ENCODE measurements around the gene DIS3L2.

DIS3L2 gene

GRCh38 chr2:232250246-232251175 lies 289.0 kb downstream of the DIS3L2 start:
- DNase-seq = no peak
- in situ Hi-C loops (cut with HindIII; ENCODE audit: low pct_ligation_motif_present, low pct_unique_long_range_greater_than_20kb, low sequenced_read_pairs) = no loop called here

- no peak for DNase-seq
- in situ Hi-C loops (cut with HindIII; ENCODE audit: low pct_ligation_motif_present, low pct_unique_long_range_greater_than_20kb, low sequenced_read_pairs) = no loop called here
Measured at GRCh38 chr2:232255033-232255432, 293.5 kb downstream of the DIS3L2 start.

- peak; percentile 98 for DNase-seq
- in situ Hi-C loops (cut with HindIII; ENCODE audit: low pct_ligation_motif_present, low pct_unique_long_range_greater_than_20kb, low sequenced_read_pairs) = no loop called here
Measured at GRCh38 chr2:232260075-232260474, 298.6 kb downstream of the DIS3L2 start.

GRCh38 chr2:232261776-232262175 lies 300.3 kb downstream of the DIS3L2 start:
- no peak for DNase-seq
- in situ Hi-C loops (cut with HindIII; ENCODE audit: low pct_ligation_motif_present, low pct_unique_long_range_greater_than_20kb, low sequenced_read_pairs) = no loop called here

GRCh38 chr2:232263295-232263694 lies 301.8 kb downstream of the DIS3L2 start:
- no peak for DNase-seq
- in situ Hi-C loops (cut with HindIII; ENCODE audit: low pct_ligation_motif_present, low pct_unique_long_range_greater_than_20kb, low sequenced_read_pairs) = no loop called here

- DNase-seq = no peak
- in situ Hi-C loops (cut with HindIII; ENCODE audit: low pct_ligation_motif_present, low pct_unique_long_range_greater_than_20kb, low sequenced_read_pairs) = no loop called here
Measured at GRCh38 chr2:232264081-232264480, 302.6 kb downstream of the DIS3L2 start.

- no peak for DNase-seq
- in situ Hi-C loops (cut with HindIII; ENCODE audit: low pct_ligation_motif_present, low pct_unique_long_range_greater_than_20kb, low sequenced_read_pairs) = no loop called here
Measured at GRCh38 chr2:232265329-232265728, 303.8 kb downstream of the DIS3L2 start.

GRCh38 chr2:232268636-232269165 lies 307.2 kb downstream of the DIS3L2 start:
- in situ Hi-C loops (cut with HindIII; ENCODE audit: low pct_ligation_motif_present, low pct_unique_long_range_greater_than_20kb, low sequenced_read_pairs) = no loop called here
- DNase-seq = no peak

- no peak for DNase-seq
- in situ Hi-C loops (cut with HindIII; ENCODE audit: low pct_ligation_motif_present, low pct_unique_long_range_greater_than_20kb, low sequenced_read_pairs) = no loop called here
Measured at GRCh38 chr2:232269867-232270266, 308.4 kb downstream of the DIS3L2 start.

- DNase-seq = no peak
- in situ Hi-C loops (cut with HindIII; ENCODE audit: low pct_ligation_motif_present, low pct_unique_long_range_greater_than_20kb, low sequenced_read_pairs) = no loop called here
Measured at GRCh38 chr2:232273903-232274643, 312.6 kb downstream of the DIS3L2 start.

- in situ Hi-C loops (cut with HindIII; ENCODE audit: low pct_ligation_motif_present, low pct_unique_long_range_greater_than_20kb, low sequenced_read_pairs) = no loop called here
- no peak for DNase-seq
Measured at GRCh38 chr2:232275670-232276069, 314.2 kb downstream of the DIS3L2 start.

- in situ Hi-C loops (cut with HindIII; ENCODE audit: low pct_ligation_motif_present, low pct_unique_long_range_greater_than_20kb, low sequenced_read_pairs) = no loop called here
- no peak for DNase-seq
Measured at GRCh38 chr2:232276084-232276732, 314.7 kb downstream of the DIS3L2 start.

GRCh38 chr2:232276733-232277313 lies 315.3 kb downstream of the DIS3L2 start:
- DNase-seq = no peak
- in situ Hi-C loops (cut with HindIII; ENCODE audit: low pct_ligation_motif_present, low pct_unique_long_range_greater_than_20kb, low sequenced_read_pairs) = no loop called here

GRCh38 chr2:232278534-232278933 lies 317.0 kb downstream of the DIS3L2 start:
- in situ Hi-C loops (cut with HindIII; ENCODE audit: low pct_ligation_motif_present, low pct_unique_long_range_greater_than_20kb, low sequenced_read_pairs) = no loop called here

GRCh38 chr2:232280341-232280740 lies 318.8 kb downstream of the DIS3L2 start:
- in situ Hi-C loops (cut with HindIII; ENCODE audit: low pct_ligation_motif_present, low pct_unique_long_range_greater_than_20kb, low sequenced_read_pairs) = no loop called here
- DNase-seq = no peak

More at GRCh38 chr2:232278534-232278933, 317.0 kb downstream of the DIS3L2 start:
- DNase-seq = no peak

GRCh38 chr2:232281858-232282507 lies 320.5 kb downstream of the DIS3L2 start:
- in situ Hi-C loops (cut with HindIII; ENCODE audit: low pct_ligation_motif_present, low pct_unique_long_range_greater_than_20kb, low sequenced_read_pairs) = no loop called here

GRCh38 chr2:232282508-232283055 lies 321.1 kb downstream of the DIS3L2 start:
- in situ Hi-C loops (cut with HindIII; ENCODE audit: low pct_ligation_motif_present, low pct_unique_long_range_greater_than_20kb, low sequenced_read_pairs) = no loop called here
- DNase-seq = no peak

More at GRCh38 chr2:232281858-232282507, 320.5 kb downstream of the DIS3L2 start:
- no peak for DNase-seq
